H9 (cell line): ENCODE data around the gene ACADM. TPM values are rescaled to one million over a fixed set of nuclear protein-coding genes. Genes with fewer than 3 reads are reported as not detected.

Experiments
- DNase-seq: peaks from one replicate; pipeline ENCODE4 v3.0.0-alpha.2; 2017
- H2AFZ ChIP-seq: one replicate; pipeline ENCODE4 v1.6.1; 2013; ENCODE audit warnings: mild to moderate bottlenecking, low read length, control low read depth, moderate library complexity
- H2AK5ac ChIP-seq: 2 replicates; pipeline ENCODE4 v1.6.1; 2013; ENCODE audit warnings: low read length, control low read depth, mixed read lengths; ENCODE audit not compliant: insufficient read length
- H2BK120ac ChIP-seq: one replicate; pipeline ENCODE4 v1.6.1; 2013; ENCODE audit warnings: low read depth, mild to moderate bottlenecking, low read length, control low read depth, inconsistent platforms; ENCODE audit not compliant: poor library complexity, severe bottlenecking
- H2BK12ac ChIP-seq: 2 replicates; pipeline ENCODE4 v1.6.1; 2013; ENCODE audit warnings: low read length, control low read depth, mixed read lengths, low read depth; ENCODE audit not compliant: insufficient read length
- H2BK15ac ChIP-seq: 2 replicates; pipeline ENCODE4 v1.6.1; 2013; ENCODE audit warnings: low read depth, low read length, control low read depth
- H2BK20ac ChIP-seq: one replicate; pipeline ENCODE4 v1.6.1; 2013; ENCODE audit warnings: low read depth, mild to moderate bottlenecking, low read length, control low read depth, inconsistent platforms; ENCODE audit not compliant: poor library complexity, severe bottlenecking
- H2BK5ac ChIP-seq: 2 replicates; pipeline ENCODE4 v1.6.1; 2013; ENCODE audit warnings: low read length, control low read depth, mixed read lengths; ENCODE audit not compliant: insufficient read length
- H3K14ac ChIP-seq: 2 replicates; pipeline ENCODE4 v1.6.1; 2013; ENCODE audit warnings: low read length, control low read depth; ENCODE audit not compliant: insufficient read depth
- H3K18ac ChIP-seq: 2 replicates; pipeline ENCODE4 v1.6.1; 2013; ENCODE audit warnings: low read depth, mild to moderate bottlenecking, mixed read lengths, low read length, control low read depth; ENCODE audit not compliant: insufficient read length
- H3K23ac ChIP-seq: 2 replicates; pipeline ENCODE4 v1.6.1; 2013; ENCODE audit warnings: low read length, control low read depth, mixed read lengths, low read depth; ENCODE audit not compliant: insufficient read length
- H3K23me2 ChIP-seq: 2 replicates; pipeline ENCODE4 v1.6.1; 2013; ENCODE audit warnings: low read depth, mild to moderate bottlenecking, mixed read lengths, low read length, control low read depth; ENCODE audit not compliant: insufficient read length, poor library complexity, severe bottlenecking
- H3K27ac ChIP-seq: 2 replicates; pipeline ENCODE4 v1.5.1; 2013; ENCODE audit warnings: low read length, control low read depth, mixed read lengths, low read depth; ENCODE audit not compliant: insufficient read length
- H3K27me3 ChIP-seq: 2 replicates; pipeline ENCODE4 v1.6.1; 2013; ENCODE audit warnings: low read length, control low read depth, inconsistent platforms; ENCODE audit not compliant: insufficient read depth
- H3K4ac ChIP-seq: 2 replicates; pipeline ENCODE4 v1.6.1; 2013; ENCODE audit warnings: low read depth, mild to moderate bottlenecking, control low read depth, inconsistent platforms, low read length, moderate library complexity
- H3K4me1 ChIP-seq: 2 replicates; pipeline ENCODE4 v1.6.1; 2013; ENCODE audit warnings: low read length, control low read depth, inconsistent platforms; ENCODE audit not compliant: insufficient read depth
- H3K4me2 ChIP-seq: 2 replicates; pipeline ENCODE4 v1.6.1; 2013; ENCODE audit warnings: low read length, control low read depth, mixed read lengths; ENCODE audit not compliant: insufficient read length, insufficient read depth
- H3K56ac ChIP-seq: 2 replicates; pipeline ENCODE4 v1.6.1; 2013; ENCODE audit warnings: low read depth, mild to moderate bottlenecking, mixed read lengths, low read length, control low read depth; ENCODE audit not compliant: insufficient read length
- H3K79me1 ChIP-seq: 2 replicates; pipeline ENCODE4 v1.6.1; 2013; ENCODE audit warnings: low read depth, mild to moderate bottlenecking, moderate library complexity, low read length, control low read depth, inconsistent platforms; ENCODE audit not compliant: insufficient read depth, poor library complexity, severe bottlenecking
- H3K79me2 ChIP-seq: 2 replicates; pipeline ENCODE4 v1.6.1; 2013; ENCODE audit warnings: low read length, control low read depth, inconsistent platforms; ENCODE audit not compliant: insufficient read depth
- H3K9ac ChIP-seq: 2 replicates; pipeline ENCODE4 v1.6.1; 2013; ENCODE audit warnings: low read length, control low read depth, mixed read lengths; ENCODE audit not compliant: insufficient read length; ENCODE audit errors: extremely low read depth
- H3K9me3 ChIP-seq: one replicate; pipeline ENCODE4 v1.6.1; 2013; ENCODE audit warnings: low read depth, low read length, inconsistent platforms; ENCODE audit not compliant: control insufficient read depth
- H3T11ph ChIP-seq: one replicate; pipeline ENCODE4 v1.6.1; 2013; ENCODE audit warnings: mild to moderate bottlenecking, low read length, control low read depth, inconsistent platforms
- H4K20me1 ChIP-seq: one replicate; pipeline ENCODE4 v1.6.1; 2013; ENCODE audit not compliant: control insufficient read depth, insufficient read length, insufficient read depth
- H4K5ac ChIP-seq: 2 replicates; pipeline ENCODE4 v1.6.1; 2013; ENCODE audit warnings: low read depth, mild to moderate bottlenecking, mixed read lengths, low read length, control low read depth; ENCODE audit not compliant: insufficient read length
- H4K8ac ChIP-seq: replicated peaks from 2 replicates; pipeline ENCODE4 v1.6.1; 2013; ENCODE audit warnings: low read length, control low read depth, mixed read lengths, low read depth; ENCODE audit not compliant: insufficient read length
- H4K91ac ChIP-seq: 2 replicates; pipeline ENCODE4 v1.6.1; 2013; ENCODE audit warnings: low read depth, mild to moderate bottlenecking, moderate library complexity, mixed read lengths, low read length, control low read depth; ENCODE audit not compliant: insufficient read length
- H3K27ac Mint-ChIP-seq, 3 experiments: 2 replicates in 2 of 3; 3 replicates in 1 of 3; pipeline ENCODE4 v1.8.0; 2020 to 2021; ENCODE audit warnings: mixed read lengths in 3 of 3, mild to moderate bottlenecking in 1 of 3, moderate library complexity in 1 of 3
- H3K27me3 Mint-ChIP-seq: 2 replicates; pipeline ENCODE4 v1.8.0; 2021; ENCODE audit warnings: low read depth, mild to moderate bottlenecking, moderate library complexity, mixed read lengths
- H3K36me3 Mint-ChIP-seq, 3 experiments: 2 replicates in 2 of 3; 3 replicates in 1 of 3; pipeline ENCODE4 v1.8.0; 2020 to 2021; ENCODE audit warnings: low read depth in 3 of 3, mixed read lengths in 3 of 3; ENCODE audit not compliant: insufficient read depth in 1 of 3
- H3K4me1 Mint-ChIP-seq, 2 experiments: 2 replicates each; pipeline ENCODE4 v1.8.0; 2020; ENCODE audit warnings: mixed read lengths in 2 of 2
- H3K4me3 Mint-ChIP-seq, 2 experiments: 2 replicates in 1 of 2; 3 replicates in 1 of 2; pipeline ENCODE4 v1.8.0; 2020 to 2021; ENCODE audit warnings: mild to moderate bottlenecking in 2 of 2, mixed read lengths in 2 of 2, moderate library complexity in 1 of 2
- H3K9me3 Mint-ChIP-seq, 2 experiments: 2 replicates in 1 of 2; 3 replicates in 1 of 2; pipeline ENCODE4 v1.8.0; 2020; ENCODE audit warnings: mild to moderate bottlenecking in 2 of 2, mixed read lengths in 2 of 2, moderate library complexity in 1 of 2
- WGBS: extraction: QIAGEN DNeasy Blood & Tissue Kit; methylation state at CpG from one replicate; pipeline ENCODE4 v1.1.7; 2013; ENCODE audit warnings: missing lambda C conversion rate, low lambda C conversion rate, mixed read lengths; ENCODE audit not compliant: insufficient read length; ENCODE audit errors: extremely low coverage; 5-methylcytosine and 5-hydroxymethylcytosine counted together
- total RNA-seq: library from RNA; stranded (reverse); gene quantifications from 2 replicates; pipeline ENCODE4 v1.2.1, GENCODE V29; 2021
- TF ChIP-seq, protein P1 (sequence below): fragments of 200-600 bp; sonication (generic); conservative IDR thresholded peaks from 3 replicates; pipeline ENCODE4 v1.8.0; 2021; ENCODE audit warnings: antibody characterized with exemption, mild to moderate bottlenecking

Gene ACADM
- total RNA-seq, 1 experiment from 2014 or later: 51.3 TPM

DNA sequence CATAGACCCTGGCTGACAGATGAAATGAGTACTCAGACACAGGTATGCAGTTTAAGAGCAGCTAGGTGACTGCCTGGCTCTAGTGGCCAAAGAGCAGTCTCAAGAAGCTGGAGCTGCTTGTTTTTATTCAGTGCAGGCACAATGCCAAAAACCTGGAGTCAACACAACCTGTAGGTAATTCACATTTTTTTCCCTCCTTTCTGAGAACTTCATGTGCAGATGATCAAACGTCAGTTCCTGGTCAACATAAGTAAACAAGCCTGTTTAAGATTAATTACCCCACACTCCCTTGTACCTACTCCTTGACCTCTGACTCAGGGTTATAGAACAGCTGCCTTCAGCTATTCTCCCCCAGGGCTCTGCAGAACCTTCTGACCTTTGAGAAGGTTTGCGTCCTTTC, 17.3 kb upstream of the ACADM start:
- no CpG with 5 or more reads among the region's 2 CpGs for WGBS
- H3K9ac ChIP-seq: no peak overlapping the region

More for the DNA sequence above, 17.3 kb upstream of the ACADM start:
- Histone ChIP-seq H2AFZ (no peak overlapping the region), H4K20me1 (no peaks in the 10 kb centered on the region), H3T11ph (no peak overlapping the region), H3K79me1 (no peaks in the 10 kb centered on the region), H3K4me1 (no peaks in the 10 kb centered on the region), H2AK5ac (no peak overlapping the region), H4K8ac (no peak overlapping the region), H3K27ac (no peak overlapping the region), H2BK12ac (no peak overlapping the region), H4K91ac (no peak overlapping the region), H2BK20ac (no peak overlapping the region), H3K9me3 (no peaks in the 10 kb centered on the region), H3K79me2 (no peaks in the 10 kb centered on the region), H4K5ac (no peak overlapping the region), H2BK15ac (no peak overlapping the region), H3K23ac (no peak overlapping the region), H3K56ac (no peak overlapping the region), H3K4me2 (no peak overlapping the region), H3K4ac (no peak overlapping the region), H3K23me2 (no peaks in the 10 kb centered on the region), H3K18ac (no peak overlapping the region), H3K14ac (no peak overlapping the region), H3K27me3 (no peaks in the 10 kb centered on the region), H2BK120ac (no peak overlapping the region), H2BK5ac (no peak overlapping the region)
- TF ChIP-seq, protein P1, sequence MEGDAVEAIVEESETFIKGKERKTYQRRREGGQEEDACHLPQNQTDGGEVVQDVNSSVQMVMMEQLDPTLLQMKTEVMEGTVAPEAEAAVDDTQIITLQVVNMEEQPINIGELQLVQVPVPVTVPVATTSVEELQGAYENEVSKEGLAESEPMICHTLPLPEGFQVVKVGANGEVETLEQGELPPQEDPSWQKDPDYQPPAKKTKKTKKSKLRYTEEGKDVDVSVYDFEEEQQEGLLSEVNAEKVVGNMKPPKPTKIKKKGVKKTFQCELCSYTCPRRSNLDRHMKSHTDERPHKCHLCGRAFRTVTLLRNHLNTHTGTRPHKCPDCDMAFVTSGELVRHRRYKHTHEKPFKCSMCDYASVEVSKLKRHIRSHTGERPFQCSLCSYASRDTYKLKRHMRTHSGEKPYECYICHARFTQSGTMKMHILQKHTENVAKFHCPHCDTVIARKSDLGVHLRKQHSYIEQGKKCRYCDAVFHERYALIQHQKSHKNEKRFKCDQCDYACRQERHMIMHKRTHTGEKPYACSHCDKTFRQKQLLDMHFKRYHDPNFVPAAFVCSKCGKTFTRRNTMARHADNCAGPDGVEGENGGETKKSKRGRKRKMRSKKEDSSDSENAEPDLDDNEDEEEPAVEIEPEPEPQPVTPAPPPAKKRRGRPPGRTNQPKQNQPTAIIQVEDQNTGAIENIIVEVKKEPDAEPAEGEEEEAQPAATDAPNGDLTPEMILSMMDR: no peak
- H3K9me3 Mint-ChIP-seq: peaks cover 0 to 2% of the 10 kb centered on the region in 2 experiments; a peak in 2 of 5 replicates
- no peak overlapping the region for H3K4me3 Mint-ChIP-seq
- H3K27ac Mint-ChIP-seq: no peak overlapping the region
- H3K27me3 Mint-ChIP-seq: no peaks in the 10 kb centered on the region; the same call in 1 of the 2 replicates
- no peaks in the 10 kb centered on the region for H3K4me1 Mint-ChIP-seq
- DNase-seq: no peak
- no peaks in the 10 kb centered on the region; a peak in 1 of 7 replicates for H3K36me3 Mint-ChIP-seq
